Peyer's patch (tissue), 4 donors: Measurements from ENCODE around the gene MACC1.
A peak's percentile ranks its signal among the peaks of the same experiment; 100 is the strongest.

ENCODE experiments used
- POLR2A ChIP-seq, 2 donors: fragments of 450-650 bp; IDR thresholded peaks; one replicate each; pipeline ENCODE4 v1.5.1; 2017; ENCODE audit warnings: antibody characterized with exemption in 2 of 2, mild to moderate bottlenecking in 2 of 2, moderate library complexity in 2 of 2
- TF ChIP-seq, protein P1 (sequence below), 6 experiments: fragments of 450-650 bp in 4 of 6; fragments of 200-600 bp in 2 of 6; sonication (generic) in 1 of 6; IDR thresholded peaks; one replicate each; pipeline ENCODE4 v1.5.1; 2017 to 2019; ENCODE audit warnings: antibody characterized with exemption in 6 of 6, mild to moderate bottlenecking in 3 of 6, moderate library complexity in 1 of 6

DNA sequence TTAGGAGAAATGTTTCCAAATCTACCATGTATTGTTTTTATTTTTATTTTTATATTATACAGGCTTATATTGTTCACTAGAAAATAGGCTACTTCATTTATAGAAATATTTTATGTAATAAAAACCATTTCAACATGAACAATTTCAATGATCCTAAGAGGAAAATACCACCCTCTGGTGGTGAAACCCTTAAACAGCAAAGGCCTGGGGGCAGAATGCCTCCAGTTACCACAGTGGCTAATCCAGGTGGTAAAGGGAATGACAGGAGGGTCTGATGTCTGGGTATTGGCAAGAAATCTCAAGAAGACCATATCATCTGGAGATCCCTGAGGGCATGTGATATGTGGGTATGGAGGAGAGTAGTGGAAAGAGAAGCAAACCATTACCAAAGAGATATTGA lies 19.3 kb downstream of the MACC1 start:
- no peak for TF ChIP-seq POLR2A (IDR thresholded peaks at IDR 0.05)
- TF ChIP-seq, protein P1, sequence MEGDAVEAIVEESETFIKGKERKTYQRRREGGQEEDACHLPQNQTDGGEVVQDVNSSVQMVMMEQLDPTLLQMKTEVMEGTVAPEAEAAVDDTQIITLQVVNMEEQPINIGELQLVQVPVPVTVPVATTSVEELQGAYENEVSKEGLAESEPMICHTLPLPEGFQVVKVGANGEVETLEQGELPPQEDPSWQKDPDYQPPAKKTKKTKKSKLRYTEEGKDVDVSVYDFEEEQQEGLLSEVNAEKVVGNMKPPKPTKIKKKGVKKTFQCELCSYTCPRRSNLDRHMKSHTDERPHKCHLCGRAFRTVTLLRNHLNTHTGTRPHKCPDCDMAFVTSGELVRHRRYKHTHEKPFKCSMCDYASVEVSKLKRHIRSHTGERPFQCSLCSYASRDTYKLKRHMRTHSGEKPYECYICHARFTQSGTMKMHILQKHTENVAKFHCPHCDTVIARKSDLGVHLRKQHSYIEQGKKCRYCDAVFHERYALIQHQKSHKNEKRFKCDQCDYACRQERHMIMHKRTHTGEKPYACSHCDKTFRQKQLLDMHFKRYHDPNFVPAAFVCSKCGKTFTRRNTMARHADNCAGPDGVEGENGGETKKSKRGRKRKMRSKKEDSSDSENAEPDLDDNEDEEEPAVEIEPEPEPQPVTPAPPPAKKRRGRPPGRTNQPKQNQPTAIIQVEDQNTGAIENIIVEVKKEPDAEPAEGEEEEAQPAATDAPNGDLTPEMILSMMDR (IDR thresholded peaks at IDR 0.05): peak in 3 of 6 experiments; percentile 13 to 43 (median 34)
